Motor neuron (in vitro differentiated cells): ENCODE measurements around the gene BTG4. TPM values are rescaled to one million over a fixed set of nuclear protein-coding genes. Genes with fewer than 3 reads are reported as not detected.
A peak's percentile ranks its signal among the peaks of the same experiment; 100 is the strongest.

Experiments used
- ATAC-seq, 8 experiments: fragments of 200-7000 bp; cut with Tn5 transposase; replicated peaks in 6 of 8; 2 replicates each; pipeline ENCODE4 v1.8.0; 2021; ENCODE audit warnings: mild to moderate bottlenecking in 8 of 8, moderate library complexity in 8 of 8
- H3K27ac ChIP-seq, 2 donors: fragments of 250-450 bp; sonication (Bioruptor Pico); 2 replicates each; pipeline ENCODE4 v1.9.0; 2021; ENCODE audit warnings: antibody characterized with exemption in 2 of 2, mild to moderate bottlenecking in 2 of 2, moderate library complexity in 1 of 2
- H3K4me1 ChIP-seq, 2 donors: fragments of 250-450 bp; sonication (Bioruptor Pico); replicated peaks in 1 of 2; 2 replicates each; pipeline ENCODE4 v1.6.1; 2021; ENCODE audit warnings: antibody characterized with exemption in 2 of 2, mild to moderate bottlenecking in 2 of 2, moderate library complexity in 1 of 2
- H3K4me3 ChIP-seq, 5 donors: fragments of 250-450 bp; sonication (Bioruptor Pico); 2 replicates each; pipeline ENCODE4 v1.9.0; 2021; ENCODE audit warnings: antibody characterized with exemption in 5 of 5, mild to moderate bottlenecking in 5 of 5, moderate library complexity in 4 of 5
- WGBS, 10 experiments: fragments of 450-650 bp; shearing (Covaris generic); methylation state at CpG; one replicate each; pipeline ENCODE4 v1.0.0; 2022; 5-methylcytosine and 5-hydroxymethylcytosine counted together
- in situ Hi-C, 9 experiments: fragments of 400-800 bp; cut with MboI; loops; one replicate each; pipeline ENCODE4 v1.15.0; 2021; ENCODE audit warnings: low sequenced_read_pairs in 9 of 9, low pct_unique_long_range_greater_than_20kb in 2 of 9; ENCODE audit not compliant: unreplicated experiment in 9 of 9
- total RNA-seq, 8 experiments: library from RNA; unstranded; fragments of 300-600 nt; gene quantifications; 2 replicates each; pipeline versions ENCODE4 v1.2.3 to v1.2.4, GENCODE V29; 2022

Gene BTG4
- total RNA-seq, 8 experiments from 2014 or later: 0.29 TPM; not detected in 7

DNA sequence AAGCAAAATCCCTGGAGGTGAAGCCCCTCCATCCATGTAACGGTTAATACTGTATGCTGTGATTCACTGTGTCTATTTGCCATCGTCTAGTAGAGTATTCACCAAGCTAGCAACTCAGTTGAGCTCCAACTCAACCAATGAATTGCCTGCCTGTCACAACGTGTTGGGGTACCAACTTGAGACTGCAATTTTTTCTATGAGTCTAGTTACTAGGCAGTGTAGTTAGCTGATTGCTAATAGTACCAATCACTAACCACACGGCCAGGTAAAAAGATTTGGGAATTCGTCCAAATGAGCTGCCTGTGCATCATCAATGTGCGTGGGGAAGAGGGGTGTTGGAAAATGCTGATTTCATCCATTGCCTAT lies 1.0 kb upstream of the BTG4 start:
- Histone ChIP-seq H3K4me3 (peak overlapping the region in 3 of 5 donors; percentile 13 to 31 (median 21)), H3K27ac (no peak overlapping the region), H3K4me1 (peaks cover 0 to 3% of the 10 kb centered on the region in 2 donors)
- in situ Hi-C loops: no loop called here
- ATAC-seq: peak in 5 of 8 experiments; percentile 40 to 50 (median 45)
- 0 to 72% (median 47%) methylated on average over 2 to 6 of the region's 6 CpGs; no CpG with 5 or more reads in 1 of the 10 experiments for WGBS, 10 experiments

DNA sequence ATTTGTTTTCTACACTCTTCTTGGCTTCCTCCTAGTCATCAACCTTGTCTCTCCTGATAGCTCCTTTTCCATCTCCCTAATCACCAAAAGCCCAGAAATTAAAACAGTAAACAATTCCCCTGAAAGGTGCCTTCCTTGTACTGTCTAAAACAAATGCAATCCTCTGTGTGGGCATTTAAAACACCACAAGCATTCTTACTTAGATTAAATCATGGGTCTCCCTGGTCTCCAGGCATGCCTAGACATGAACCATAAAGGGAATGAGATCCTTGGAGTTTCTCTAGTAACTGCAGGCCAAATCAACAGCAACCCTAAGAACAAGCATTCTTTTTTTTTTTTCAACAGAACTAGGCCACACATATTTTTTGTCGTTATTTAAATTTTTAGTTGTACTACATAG lies 1.9 kb downstream of the BTG4 start:
- H3K4me3 ChIP-seq: no peak overlapping the region
- peak in 3 of 8 experiments; percentile 14 to 52 (median 36) for ATAC-seq
- WGBS, 10 experiments: 80 to 100% (median 93%) methylated on average over 1 of the region's 1 CpG; no CpG with 5 or more reads in 1 of the 10 experiments
- in situ Hi-C loops: no loop called here
- H3K27ac ChIP-seq: no peak overlapping the region
- peaks cover 0 to 3% of the 10 kb centered on the region in 2 donors for H3K4me1 ChIP-seq

DNA sequence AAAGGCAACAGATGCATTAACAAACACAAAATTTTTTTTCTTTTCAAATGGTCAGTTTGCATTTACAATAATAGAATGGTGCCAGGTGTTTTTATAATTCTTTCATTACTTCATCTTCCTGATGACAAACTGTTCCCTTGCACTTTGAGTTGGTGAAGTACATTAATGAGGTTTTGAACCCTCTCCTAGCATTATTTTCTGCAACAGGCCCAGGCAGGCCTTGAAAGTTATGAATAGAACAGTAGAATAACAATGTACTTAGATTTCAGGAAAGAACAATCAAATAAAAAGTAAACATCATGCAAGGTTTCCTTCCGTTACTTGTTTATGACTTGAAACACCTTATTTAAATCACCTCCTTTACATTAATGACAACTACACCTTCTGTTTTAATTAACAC lies 9.6 kb downstream of the BTG4 start:
- WGBS, 10 experiments: 80 to 100% (median 89%) methylated on average over 1 of the region's 1 CpG; no CpG with 5 or more reads in 1 of the 10 experiments
- in situ Hi-C loops: no loop called here
- H3K27ac ChIP-seq: no peak overlapping the region
- no peak overlapping the region for H3K4me3 ChIP-seq
- ATAC-seq: no peak
- H3K4me1 ChIP-seq: no peaks in the 10 kb centered on the region

DNA sequence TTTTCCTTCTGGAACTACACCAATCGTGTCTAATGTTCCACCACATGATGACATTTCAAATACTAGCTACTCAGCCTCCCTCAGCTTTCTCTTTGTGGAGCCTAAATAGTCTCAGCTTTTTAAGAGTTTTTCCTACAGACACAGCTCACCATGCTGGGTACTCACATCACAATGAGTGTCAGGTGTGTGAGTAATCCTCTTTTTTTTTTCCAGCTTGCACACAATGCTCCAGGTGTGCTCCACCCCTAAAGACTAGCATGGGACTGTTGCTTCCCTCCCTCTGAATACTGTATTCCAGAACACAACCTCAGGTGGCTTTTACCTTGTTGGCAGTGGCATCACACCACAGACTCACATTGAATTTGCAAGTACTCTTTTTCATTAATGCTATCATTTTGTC lies 11.7 kb downstream of the BTG4 start:
- WGBS, 10 experiments: 0 to 100% (median 40%) methylated on average over 1 of the region's 1 CpG; no CpG with 5 or more reads in 5 of the 10 experiments
- no peak overlapping the region for H3K4me3 ChIP-seq
- H3K4me1 ChIP-seq: no peaks in the 10 kb centered on the region
- in situ Hi-C loops: no loop called here
- no peak overlapping the region for H3K27ac ChIP-seq
- no peak for ATAC-seq

DNA sequence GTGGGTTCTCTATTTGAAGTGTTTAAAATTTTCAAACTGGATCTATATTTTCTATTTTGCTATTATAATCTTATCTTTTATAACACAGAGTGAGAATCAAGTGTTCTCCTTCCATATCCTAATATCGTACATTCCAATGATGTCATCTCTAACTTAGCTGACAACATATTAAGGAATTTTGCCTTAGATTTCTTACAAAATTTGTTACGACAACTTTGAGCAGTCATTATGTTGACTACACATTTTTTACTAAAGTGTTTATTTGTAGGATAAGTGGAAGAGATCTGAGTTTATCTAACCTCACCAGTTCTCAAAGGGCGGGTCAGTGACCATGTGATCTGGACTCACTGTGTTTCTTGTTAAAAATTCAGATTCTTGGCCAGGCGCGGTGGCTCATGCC lies 12.7 kb downstream of the BTG4 start:
- WGBS, 10 experiments: 45 to 100% (median 80%) methylated on average over 1 to 5 of the region's 5 CpGs; no CpG with 5 or more reads in 1 of the 10 experiments
- in situ Hi-C loops: no loop called here
- no peaks in the 10 kb centered on the region for H3K4me1 ChIP-seq
- no peak overlapping the region for H3K4me3 ChIP-seq
- H3K27ac ChIP-seq: no peak overlapping the region
- no peak for ATAC-seq

DNA sequence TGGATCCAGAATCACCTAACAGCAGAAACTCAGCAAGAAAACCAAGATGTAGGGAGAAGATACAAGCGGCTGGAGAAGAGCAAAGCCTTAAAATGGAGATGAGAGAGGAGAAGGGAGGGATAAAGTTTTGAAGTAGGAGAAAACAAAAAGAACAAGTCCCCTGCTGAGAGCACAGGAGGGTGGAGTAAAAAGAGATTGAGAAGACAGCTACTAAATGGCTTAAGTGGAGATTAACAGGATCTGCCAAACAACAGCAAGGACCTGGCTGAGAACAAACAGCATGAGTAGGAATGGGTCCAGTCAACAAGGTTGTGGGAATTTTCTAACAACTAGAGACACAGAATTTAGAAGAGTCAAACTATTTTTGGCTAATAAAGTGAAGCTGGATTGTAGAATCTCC lies 18.1 kb downstream of the BTG4 start:
- Histone ChIP-seq H3K4me3 (no peak overlapping the region), H3K27ac (no peak overlapping the region), H3K4me1 (no peaks in the 10 kb centered on the region)
- WGBS, 10 experiments: 33 to 80% (median 63%) methylated on average over 1 of the region's 1 CpG; no CpG with 5 or more reads in 4 of the 10 experiments
- in situ Hi-C loops: no loop called here
- ATAC-seq: peak in 1 of 8 experiments; percentile 21

DNA sequence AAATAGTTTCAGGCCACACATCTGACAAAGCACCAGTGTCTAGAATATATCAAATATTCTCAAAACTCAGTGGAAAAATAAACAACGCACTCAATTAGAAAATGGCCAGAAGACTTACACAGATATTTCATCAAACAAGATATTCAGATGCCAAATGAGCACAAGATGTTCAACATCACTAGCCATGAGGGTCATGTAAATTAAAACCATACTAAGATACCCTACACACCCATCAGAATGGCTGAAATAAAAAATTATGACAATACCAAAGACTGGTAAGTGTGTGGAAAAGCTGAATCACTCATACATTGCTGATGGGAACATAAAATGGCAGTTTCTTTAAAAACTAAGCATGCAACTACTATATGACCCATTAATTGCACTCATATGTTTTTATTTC lies 21.7 kb downstream of the BTG4 start:
- H3K4me1 ChIP-seq: no peaks in the 10 kb centered on the region
- in situ Hi-C loops: no loop called here
- ATAC-seq: no peak
- WGBS, 10 experiments: 0 to 100% (median 60%) methylated on average over 1 of the region's 1 CpG; no CpG with 5 or more reads in 3 of the 10 experiments
- H3K27ac ChIP-seq: no peak overlapping the region
- H3K4me3 ChIP-seq: no peak overlapping the region

DNA sequence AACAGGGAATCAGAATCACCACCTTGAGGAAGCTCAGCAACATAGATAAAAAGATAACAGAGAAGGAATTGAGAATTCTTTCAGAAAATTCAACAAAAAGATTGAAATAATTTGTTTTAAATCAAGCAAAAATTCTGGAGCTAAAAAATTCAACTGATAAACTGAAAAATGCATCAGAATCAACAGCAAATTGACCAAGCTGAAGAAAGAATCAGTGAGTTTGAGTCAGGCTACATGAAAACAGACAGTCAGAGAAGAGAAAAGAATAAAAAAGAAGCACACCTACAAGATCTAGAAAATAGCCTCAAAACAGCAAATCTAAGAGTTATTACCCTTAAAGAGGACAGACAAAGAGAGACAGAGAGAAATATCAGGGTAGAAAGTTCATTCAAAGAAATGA lies 28.8 kb downstream of the BTG4 start:
- Histone ChIP-seq H3K4me1 (no peaks in the 10 kb centered on the region), H3K27ac (no peak overlapping the region), H3K4me3 (no peak overlapping the region)
- no peak for ATAC-seq
- in situ Hi-C loops: no loop called here

DNA sequence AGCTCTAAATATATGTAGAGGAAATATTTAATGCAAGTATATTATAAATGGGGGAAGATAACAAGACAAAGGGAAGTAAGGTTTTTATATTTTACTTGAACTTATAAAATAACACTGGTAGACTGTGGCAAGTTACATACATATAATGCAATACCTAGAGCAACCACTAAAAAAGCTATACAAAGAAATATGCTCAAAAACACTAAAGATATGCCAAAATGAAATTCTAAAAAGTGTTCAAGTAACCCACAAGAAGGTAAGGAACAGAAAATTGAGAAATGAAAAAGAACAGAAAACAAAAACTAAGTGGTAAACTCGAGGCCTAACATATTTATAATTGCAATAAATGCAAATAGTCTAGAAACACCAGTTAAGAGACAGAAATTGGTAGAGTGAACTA lies 32.5 kb downstream of the BTG4 start:
- no peak overlapping the region for H3K27ac ChIP-seq
- H3K4me1 ChIP-seq: no peaks in the 10 kb centered on the region
- 32 to 78% (median 53%) methylated on average over 1 of the region's 1 CpG for WGBS, 10 experiments
- no peak overlapping the region for H3K4me3 ChIP-seq
- in situ Hi-C loops: no loop called here
- ATAC-seq: no peak

DNA sequence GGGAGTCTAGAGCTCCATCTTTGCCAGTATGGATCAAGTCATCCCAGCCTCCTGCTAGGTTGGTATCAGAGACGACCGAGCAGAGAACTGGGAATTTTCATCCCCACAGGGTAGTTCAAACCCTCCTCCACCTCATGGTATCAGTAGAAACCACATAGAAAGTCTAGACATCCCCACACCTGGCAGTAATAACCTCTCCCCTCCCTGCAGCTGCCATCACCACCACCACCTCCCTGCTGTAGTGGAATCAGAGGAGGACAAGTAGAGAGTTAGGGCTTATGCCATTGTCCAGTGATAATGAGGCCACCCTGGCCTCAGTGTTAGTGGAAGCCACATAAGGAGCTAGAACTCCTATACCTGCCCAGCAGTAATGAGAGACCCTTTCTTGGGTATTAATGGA lies 34.3 kb downstream of the BTG4 start:
- no peak for ATAC-seq
- no peak overlapping the region for H3K4me3 ChIP-seq
- no peaks in the 10 kb centered on the region for H3K4me1 ChIP-seq
- WGBS, 10 experiments: 64 to 100% (median 84%) methylated on average over 2 of the region's 2 CpGs; no CpG with 5 or more reads in 5 of the 10 experiments
- H3K27ac ChIP-seq: no peak overlapping the region
- in situ Hi-C loops: no loop called here

DNA sequence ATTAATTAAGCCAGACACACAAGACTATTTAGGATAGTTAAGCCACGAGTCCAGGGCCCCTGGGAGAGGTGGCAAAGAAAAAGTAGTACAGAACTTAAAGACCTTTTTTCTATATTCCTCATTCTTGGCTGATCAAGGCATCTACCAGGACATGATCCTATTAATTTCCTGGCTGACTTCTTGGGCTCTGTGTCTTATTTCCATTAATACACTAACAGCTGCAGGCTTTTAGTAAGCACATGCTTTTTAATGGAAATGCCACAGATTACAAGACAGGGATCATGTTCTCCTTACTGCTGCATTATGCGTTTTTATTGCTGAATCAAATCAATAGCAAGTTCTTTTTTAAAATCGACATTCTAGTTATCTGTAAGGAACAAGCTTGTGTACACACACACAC lies 35.2 kb downstream of the BTG4 start:
- H3K4me1 ChIP-seq: no peaks in the 10 kb centered on the region
- no peak for ATAC-seq
- in situ Hi-C loops: no loop called here
- no peak overlapping the region for H3K4me3 ChIP-seq
- 3 to 100% (median 54%) methylated on average over 1 to 3 of the region's 3 CpGs for WGBS, 10 experiments
- no peak overlapping the region for H3K27ac ChIP-seq

DNA sequence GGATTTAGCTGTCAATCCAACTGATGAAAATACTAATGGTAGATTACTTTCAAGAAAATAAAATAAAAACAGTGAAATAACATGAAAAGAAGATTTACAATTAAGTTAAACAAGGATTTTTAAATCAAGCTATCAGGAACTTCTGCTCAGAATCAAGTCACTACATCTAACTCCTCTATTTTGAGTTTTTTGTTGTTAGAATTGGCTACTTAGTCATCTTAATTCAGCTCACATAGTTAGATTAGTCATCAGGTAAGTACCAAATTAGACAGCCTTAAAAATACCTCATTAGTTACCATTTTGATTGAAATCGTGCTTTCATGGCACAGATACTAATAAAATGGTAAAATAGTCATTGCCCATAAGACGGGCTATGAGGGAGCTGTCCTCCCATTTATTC lies 35.8 kb downstream of the BTG4 start:
- 0 to 50% (median 25%) methylated on average over 1 to 2 of the region's 2 CpGs; no CpG with 5 or more reads in 3 of the 10 experiments for WGBS, 10 experiments
- ATAC-seq: no peak
- Histone ChIP-seq H3K4me1 (no peaks in the 10 kb centered on the region), H3K27ac (no peak overlapping the region), H3K4me3 (no peak overlapping the region)
- in situ Hi-C loops: no loop called here

DNA sequence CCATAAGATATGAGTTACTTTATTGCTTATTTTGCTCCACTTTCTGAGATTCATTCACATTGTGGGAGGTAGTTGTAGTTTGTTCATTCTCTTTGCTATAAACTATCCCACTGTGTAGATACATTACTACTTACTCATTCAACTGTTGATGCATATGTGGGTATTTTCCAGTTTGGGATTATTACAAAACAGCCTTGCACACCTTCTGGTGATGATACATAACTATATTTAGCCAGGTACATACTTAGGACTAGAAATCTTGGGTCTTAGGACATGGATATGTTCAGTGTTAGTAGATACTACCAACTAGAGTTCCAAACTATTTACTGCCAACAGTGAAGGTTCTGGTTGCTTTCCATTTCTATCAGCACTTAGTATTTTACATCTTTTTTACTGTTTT lies 37.8 kb downstream of the BTG4 start:
- ATAC-seq: no peak
- in situ Hi-C loops: loop anchor here in 1 of 9 experiments (25.0 kb wide), 1 partner anchor 288 kb away; the partner anchor contains the start of gene PPP2R1B
- no peak overlapping the region for H3K27ac ChIP-seq
- no peaks in the 10 kb centered on the region for H3K4me1 ChIP-seq
- H3K4me3 ChIP-seq: no peak overlapping the region

DNA sequence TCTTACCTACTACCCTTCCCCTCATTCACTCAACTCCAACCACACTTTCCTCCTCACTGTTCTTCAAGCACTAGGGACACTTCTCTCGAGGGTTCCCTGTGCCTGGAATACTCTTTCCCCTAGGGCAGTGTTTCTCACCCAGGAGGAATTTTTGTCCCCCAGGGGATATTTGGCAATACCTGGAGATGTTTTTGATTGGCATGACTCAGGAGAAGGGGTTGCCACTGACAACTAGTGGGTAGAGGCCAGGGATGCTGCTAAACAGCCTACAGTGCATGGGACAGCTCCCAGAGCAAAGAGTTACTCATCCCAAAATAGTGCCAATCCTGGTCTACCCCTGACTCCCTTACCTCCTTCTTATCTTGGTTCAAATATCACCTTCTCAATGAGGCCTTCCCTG lies 40.0 kb downstream of the BTG4 start:
- no peak overlapping the region for H3K4me3 ChIP-seq
- in situ Hi-C loops: loop anchor here in 1 of 9 experiments (25.0 kb wide), 1 partner anchor 290 kb away; the partner anchor contains the start of gene PPP2R1B
- no peak overlapping the region for H3K27ac ChIP-seq
- 57 to 100% (median 75%) methylated on average over 1 of the region's 1 CpG; no CpG with 5 or more reads in 6 of the 10 experiments for WGBS, 10 experiments
- H3K4me1 ChIP-seq: no peaks in the 10 kb centered on the region
- ATAC-seq: no peak
